ENCODE results near the gene FARSA.
"Not testable (repeated sequence)": the region's sequence is repeated elsewhere in the genome, so short reads cannot be mapped to it uniquely, and the experiment has no call there.

Gene FARSA

GRCh38 chr19:12937093-12937926 is 3.8 kb upstream of the FARSA start:
- peak; percentile 75 for DNase-seq

DNA sequence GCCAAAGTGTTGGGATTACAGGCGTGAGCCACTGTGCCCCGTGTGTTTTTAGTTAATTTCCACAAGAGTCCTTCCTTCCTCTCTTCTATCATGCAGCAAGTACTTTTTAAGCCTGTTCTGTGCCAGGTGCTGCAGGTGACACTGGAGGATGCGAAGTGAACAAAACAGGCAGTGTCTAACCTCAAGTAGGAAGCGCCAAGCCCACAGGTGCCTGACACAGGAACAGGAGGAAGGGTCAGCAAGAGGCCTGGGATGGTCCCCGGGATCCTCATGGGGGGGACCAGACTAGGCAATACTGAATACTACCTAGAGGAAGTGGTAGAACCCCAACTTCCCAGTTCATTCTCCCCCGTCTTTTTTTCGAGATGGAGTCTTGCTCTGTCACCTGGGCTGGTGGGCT is 3.1 kb upstream of the FARSA start:
- DNase-seq, result peak; percentile 39

DNA sequence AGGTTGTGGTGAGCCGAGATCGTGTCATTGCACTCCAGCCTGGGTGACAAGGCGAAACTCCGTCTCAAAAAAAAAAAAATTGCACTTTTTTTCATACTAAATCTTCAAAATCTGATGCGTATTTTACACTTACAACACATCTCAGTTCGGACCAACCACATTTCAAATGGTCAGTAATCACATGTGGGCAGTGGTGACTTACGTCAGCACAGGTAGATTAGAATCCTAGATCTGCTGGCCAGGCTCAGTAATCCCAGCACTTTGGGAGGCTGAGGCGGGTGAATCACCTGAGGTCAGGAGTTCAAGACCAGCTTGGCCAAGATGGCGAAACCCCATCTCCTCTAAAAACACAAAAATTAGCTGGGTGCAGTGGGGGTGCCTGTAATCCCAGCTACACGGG is 1.6 kb upstream of the FARSA start:
- no peak for DNase-seq

DNA sequence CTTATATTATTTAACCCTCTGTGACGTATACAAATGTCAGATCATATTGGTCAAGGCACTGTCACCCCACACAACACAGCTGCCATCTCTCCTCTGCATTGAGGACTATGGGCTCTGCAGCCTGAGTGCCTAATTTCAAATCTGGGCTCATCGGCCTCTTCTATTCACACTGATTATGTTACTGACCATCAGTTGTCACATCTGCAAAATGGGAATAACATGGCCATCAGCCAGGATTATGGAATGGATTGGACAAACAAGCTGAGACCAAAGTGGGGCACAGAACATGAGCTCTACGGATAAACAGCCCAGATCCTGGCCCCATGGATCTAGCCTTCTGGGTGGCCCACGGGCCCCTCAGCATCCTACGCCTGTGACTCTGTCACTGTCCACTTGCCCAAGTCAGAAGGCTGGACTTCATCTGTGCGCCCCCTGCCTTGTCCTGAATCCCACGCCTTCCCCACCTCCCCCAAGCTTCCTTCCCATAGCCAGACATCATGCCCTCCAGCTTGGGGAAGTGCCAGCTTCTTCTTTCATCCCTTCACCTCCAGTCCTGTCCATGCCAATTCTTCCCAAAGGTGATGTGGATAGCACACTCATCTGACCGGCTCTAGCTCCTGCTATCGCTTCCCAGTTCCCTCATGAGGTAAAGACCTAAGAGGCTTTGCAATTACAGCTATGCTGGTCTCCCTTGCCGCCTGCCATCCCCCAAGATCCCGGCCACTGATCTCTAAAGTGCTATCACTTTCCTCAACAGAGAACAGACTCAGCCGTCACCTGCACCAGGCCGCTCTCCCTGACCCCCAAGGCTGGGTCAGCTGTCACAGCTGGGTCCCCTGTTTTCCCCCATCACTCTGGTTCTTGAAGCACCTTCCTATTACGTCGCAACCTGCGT is 872 bp downstream of the FARSA start:
- no peak for DNase-seq

GRCh38 chr19:12930002-12930645 is 3.4 kb downstream of the FARSA start:
- no peak for DNase-seq

DNA sequence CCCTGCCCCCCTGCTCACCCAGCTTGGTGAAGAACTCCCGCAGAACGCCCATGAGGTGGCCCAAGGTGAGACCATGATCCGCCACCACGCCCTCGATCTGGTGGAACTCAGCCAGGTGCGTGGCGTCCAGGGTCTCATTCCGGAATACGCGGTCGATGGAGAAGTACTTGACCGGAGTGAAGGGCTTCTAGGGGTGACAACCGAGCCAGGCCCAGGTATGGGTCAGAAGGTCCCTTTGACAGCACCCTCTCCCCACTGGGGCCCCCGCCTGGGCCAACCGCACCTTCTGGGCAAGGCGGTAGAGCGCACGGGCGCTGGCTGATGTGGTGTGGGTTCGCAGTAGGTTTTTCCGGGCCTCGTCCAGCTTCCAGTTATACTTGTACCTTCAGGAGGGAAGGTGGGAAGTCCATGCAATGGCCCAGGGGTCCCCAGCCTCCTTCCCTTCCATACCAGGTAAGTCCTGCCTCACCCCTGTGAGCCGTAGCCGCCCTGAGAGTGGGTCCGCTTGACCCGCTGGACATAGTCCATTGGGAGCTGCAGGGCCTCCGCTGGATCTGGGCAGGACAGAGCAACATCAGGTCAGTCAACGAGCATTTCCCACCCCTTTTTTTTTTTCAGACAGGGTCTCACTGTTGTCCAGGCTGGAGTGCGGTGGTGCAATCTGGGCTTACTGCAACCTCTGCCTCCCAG is 8.7 kb downstream of the FARSA start:
- no peak for DNase-seq

DNA sequence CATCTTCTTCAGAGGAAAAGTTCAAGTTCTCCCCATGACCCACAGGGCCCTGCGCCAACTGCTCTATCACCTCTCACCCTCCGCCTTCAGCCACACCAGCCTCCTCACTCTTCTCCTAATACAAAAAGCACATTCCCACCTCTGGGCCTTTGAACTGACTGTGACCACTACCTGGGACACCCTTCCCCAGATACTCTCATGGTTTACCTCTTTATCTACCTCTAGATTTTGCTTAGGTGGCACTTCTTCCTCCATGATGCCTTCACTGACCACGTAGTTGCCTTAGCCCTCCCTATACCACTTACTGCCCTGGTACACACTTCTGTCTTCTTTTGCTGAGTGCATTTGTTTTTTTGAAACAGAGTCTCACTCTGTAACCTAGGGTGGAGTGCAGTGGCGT is 10.6 kb downstream of the FARSA start:
- no peak for DNase-seq

DNA sequence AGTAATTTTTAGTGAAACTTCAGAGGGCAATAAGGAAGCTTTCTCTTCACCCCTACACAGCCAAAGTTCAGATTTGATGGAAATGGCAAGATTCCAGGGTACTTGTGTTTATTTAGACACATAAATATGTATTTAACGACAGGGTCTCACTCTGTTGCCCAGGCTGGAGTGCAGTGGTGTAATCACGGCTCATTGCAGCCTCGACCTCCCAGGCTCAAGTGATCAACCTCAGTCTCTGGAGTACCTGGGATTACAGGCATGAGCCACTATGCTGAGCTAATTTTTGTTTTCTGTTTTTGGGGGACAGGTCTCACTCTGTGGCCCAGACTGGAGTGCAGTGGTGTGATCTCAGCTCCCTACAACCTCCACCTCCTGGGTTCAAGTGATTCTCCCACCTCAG is 12.5 kb downstream of the FARSA start:
- no peak for DNase-seq

GRCh38 chr19:12918253-12918652 is 15.3 kb downstream of the FARSA start:
- DNase-seq, result no peak

GRCh38 chr19:12915860-12916259 is 17.7 kb downstream of the FARSA start:
- not testable (repeated sequence) for DNase-seq

- peak; percentile 82 for DNase-seq
Measured at GRCh38 chr19:12913851-12914690, 19.4 kb downstream of the FARSA start.

DNA sequence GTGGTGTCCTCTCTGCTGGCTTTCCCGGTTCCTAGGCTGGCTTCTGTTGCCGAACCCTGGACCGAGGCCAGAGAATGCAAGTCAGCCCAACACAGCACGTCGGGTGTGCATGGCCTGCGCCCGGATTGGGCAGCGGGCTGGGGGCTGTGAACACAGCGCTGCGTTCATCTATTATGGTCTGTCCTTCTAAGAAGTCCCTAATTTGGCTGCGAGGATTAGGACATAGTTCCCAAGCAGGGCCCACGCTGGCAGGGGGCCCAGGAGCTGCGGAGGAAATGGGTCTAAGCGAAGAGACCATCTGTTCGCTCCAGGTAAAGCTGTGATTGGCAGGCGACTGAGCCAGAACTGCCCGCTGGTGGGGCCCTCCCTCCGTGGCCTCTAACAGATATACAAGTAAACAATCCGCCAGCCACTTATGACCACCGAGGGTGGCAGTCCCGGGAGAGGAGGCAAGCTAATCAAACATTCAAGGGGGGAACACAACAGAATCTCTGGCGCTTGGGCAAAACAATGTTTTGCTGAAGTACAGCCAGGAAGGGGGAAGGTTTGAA is 20.4 kb downstream of the FARSA start:
- DNase-seq, result peak; percentile 99

- DNase-seq, result peak; percentile 95
Measured at GRCh38 chr19:12912571-12912970, 20.9 kb downstream of the FARSA start.

- DNase-seq, result no peak
Measured at GRCh38 chr19:12907166-12907565, 26.3 kb downstream of the FARSA start.

GRCh38 chr19:12899891-12900518 is 33.5 kb downstream of the FARSA start:
- no peak for DNase-seq

DNA sequence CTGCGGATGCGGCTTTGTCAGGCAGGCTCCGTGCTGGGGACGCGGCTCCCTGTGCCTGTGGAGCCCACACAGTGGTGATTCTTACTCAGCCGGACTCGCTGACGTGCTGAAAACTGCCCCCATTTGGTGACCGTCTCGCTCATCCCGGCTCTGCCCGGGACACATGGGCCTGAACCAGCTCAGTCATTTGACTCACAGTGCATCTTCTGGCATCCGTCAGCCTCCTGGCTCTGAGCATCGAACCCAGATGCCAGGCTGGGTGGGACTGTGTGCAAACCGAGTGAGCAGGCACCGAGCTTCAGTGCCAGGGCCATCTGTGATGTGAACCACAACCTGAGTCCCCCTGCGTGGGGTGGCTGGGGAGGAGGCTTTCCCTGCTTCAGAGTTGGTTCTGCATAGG is 37.1 kb downstream of the FARSA start:
- no peak for DNase-seq

GRCh38 chr19:12893582-12893981 is 39.9 kb downstream of the FARSA start:
- no peak for DNase-seq

- no peak for DNase-seq
Measured at GRCh38 chr19:12891553-12892021, 41.9 kb downstream of the FARSA start.

- DNase-seq, result peak; percentile 99
Measured at GRCh38 chr19:12890787-12891552, 42.5 kb downstream of the FARSA start, which contains the start of gene GCDH. Gene GCDH (plus strand): TSS chr19:12891160. CDS start chr19:12891305, 145 bp downstream.

- DNase-seq, result not testable (repeated sequence)
Measured at GRCh38 chr19:12890299-12890786, 43.2 kb downstream of the FARSA start.

Data from NCI-H2029 (cell line).